ENCODE measurements around the gene STAU1.

GRCh38 chr20:49156481-49156880 lies 31.7 kb downstream of the STAU1 start:
- TF ChIP-seq POLR2AphosphoS5 (IDR thresholded peaks at IDR 0.05; ENCODE audit: low read depth, low read length) (no peak), TAF1 (IDR thresholded peaks at IDR 0.05; ENCODE audit: low read depth, low read length) (no peak), POLR2A (IDR thresholded peaks at IDR 0.05; ENCODE audit: low read depth, low read length) (no peak)

All from GM12891 (cell line).